PC-9 (cell line): Measurements from ENCODE around the gene CAPZA2.

ENCODE experiments used
- EZH2 ChIP-seq: fragments of 200-600 bp; sonication (generic); IDR thresholded peaks from 2 replicates; pipeline ENCODE4 v1.8.0; 2017; ENCODE audit warnings: antibody characterized with exemption, low read depth
- TF ChIP-seq, protein P1 (sequence below): fragments of 200-600 bp; sonication (generic); conservative IDR thresholded peaks from 2 replicates; pipeline ENCODE4 v1.6.1; 2017; ENCODE audit warnings: mixed run types, antibody characterized with exemption, mild to moderate bottlenecking, moderate library complexity

DNA sequence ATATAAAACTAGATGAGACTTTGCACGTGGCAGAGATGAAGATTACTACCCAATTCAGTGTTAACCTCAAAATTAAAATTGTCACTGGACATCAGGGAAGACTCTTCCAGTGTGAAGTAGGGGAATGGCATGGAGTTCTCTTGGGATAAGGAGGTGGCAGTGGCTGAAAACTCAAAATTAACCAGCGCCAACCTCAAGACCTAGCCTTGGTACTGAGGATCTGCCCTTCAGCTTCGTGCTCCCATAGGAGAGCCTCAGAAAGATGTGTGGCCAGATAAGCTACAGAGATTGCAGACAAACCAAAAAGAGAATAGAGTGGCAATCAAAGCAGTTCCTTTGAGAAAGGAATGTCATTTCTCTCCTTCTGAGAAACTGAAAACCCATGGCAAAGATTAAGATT is 47.3 kb upstream of the CAPZA2 start:
- TF ChIP-seq, protein P1, sequence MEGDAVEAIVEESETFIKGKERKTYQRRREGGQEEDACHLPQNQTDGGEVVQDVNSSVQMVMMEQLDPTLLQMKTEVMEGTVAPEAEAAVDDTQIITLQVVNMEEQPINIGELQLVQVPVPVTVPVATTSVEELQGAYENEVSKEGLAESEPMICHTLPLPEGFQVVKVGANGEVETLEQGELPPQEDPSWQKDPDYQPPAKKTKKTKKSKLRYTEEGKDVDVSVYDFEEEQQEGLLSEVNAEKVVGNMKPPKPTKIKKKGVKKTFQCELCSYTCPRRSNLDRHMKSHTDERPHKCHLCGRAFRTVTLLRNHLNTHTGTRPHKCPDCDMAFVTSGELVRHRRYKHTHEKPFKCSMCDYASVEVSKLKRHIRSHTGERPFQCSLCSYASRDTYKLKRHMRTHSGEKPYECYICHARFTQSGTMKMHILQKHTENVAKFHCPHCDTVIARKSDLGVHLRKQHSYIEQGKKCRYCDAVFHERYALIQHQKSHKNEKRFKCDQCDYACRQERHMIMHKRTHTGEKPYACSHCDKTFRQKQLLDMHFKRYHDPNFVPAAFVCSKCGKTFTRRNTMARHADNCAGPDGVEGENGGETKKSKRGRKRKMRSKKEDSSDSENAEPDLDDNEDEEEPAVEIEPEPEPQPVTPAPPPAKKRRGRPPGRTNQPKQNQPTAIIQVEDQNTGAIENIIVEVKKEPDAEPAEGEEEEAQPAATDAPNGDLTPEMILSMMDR, result no peak
- no peak for TF ChIP-seq EZH2
